ENCODE measurements around the gene VTCN1. TPM values are rescaled to one million over a fixed set of nuclear protein-coding genes. Genes with fewer than 3 reads are reported as not detected.

Gene VTCN1
- total RNA-seq, 2 donors from 2014 or later: 4.0 to 7.8 TPM

- H3K9me3 ChIP-seq: no peaks in the 10 kb centered on the region
- TF ChIP-seq POLR2A (IDR thresholded peaks at IDR 0.05): no peak
- no peak for TF ChIP-seq POLR2AphosphoS5 (IDR thresholded peaks at IDR 0.05)
- no peak for TF ChIP-seq CTCF (IDR thresholded peaks at IDR 0.05)
- no peaks in the 10 kb centered on the region for H3K36me3 ChIP-seq
- WGBS: 51% methylated on average over 5 of the region's 5 CpGs
- intact Hi-C loops (cut with DNase I): no loop called here
- no peak overlapping the region for H3K4me3 ChIP-seq
- no peaks in the 10 kb centered on the region for H3K27me3 ChIP-seq (replicated peaks; ENCODE audit: insufficient read depth)
- no peaks in the 10 kb centered on the region for H3K4me1 ChIP-seq (replicated peaks)
- no peak for DNase-seq (ENCODE audit: low spot score)
- no peak overlapping the region for H3K27ac ChIP-seq
These were observed 30.4 kb downstream of the VTCN1 start for GRCh38 chr1:117180147-117180967.

- H3K4me1 ChIP-seq (replicated peaks): no peaks in the 10 kb centered on the region
- H3K27me3 ChIP-seq (replicated peaks; ENCODE audit: insufficient read depth): no peaks in the 10 kb centered on the region
- TF ChIP-seq POLR2AphosphoS5 (IDR thresholded peaks at IDR 0.05): no peak
- TF ChIP-seq CTCF (IDR thresholded peaks at IDR 0.05): no peak
- TF ChIP-seq POLR2A (IDR thresholded peaks at IDR 0.05): no peak
- intact Hi-C loops (cut with DNase I): no loop called here
- no peaks in the 10 kb centered on the region for H3K36me3 ChIP-seq
- no peak overlapping the region for H3K4me3 ChIP-seq
- H3K9me3 ChIP-seq: no peaks in the 10 kb centered on the region
- WGBS: 40% methylated on average over 5 of the region's 5 CpGs
- no peak overlapping the region for H3K27ac ChIP-seq
- peak; percentile 10 for DNase-seq (ENCODE audit: low spot score)
These were observed 31.3 kb downstream of the VTCN1 start for GRCh38 chr1:117179471-117179870.

- Histone ChIP-seq H3K36me3 (no peaks in the 10 kb centered on the region), H3K4me3 (no peak overlapping the region), H3K9me3 (no peaks in the 10 kb centered on the region), H3K27ac (no peak overlapping the region), H3K4me1 (replicated peaks) (no peaks in the 10 kb centered on the region), H3K27me3 (replicated peaks; ENCODE audit: insufficient read depth) (no peaks in the 10 kb centered on the region)
- TF ChIP-seq CTCF (IDR thresholded peaks at IDR 0.05): no peak
- TF ChIP-seq POLR2A (IDR thresholded peaks at IDR 0.05): no peak
- TF ChIP-seq POLR2AphosphoS5 (IDR thresholded peaks at IDR 0.05): no peak
- no peak for DNase-seq (ENCODE audit: low spot score)
- 49% methylated on average over 5 of the region's 5 CpGs for WGBS
- intact Hi-C loops (cut with DNase I): no loop called here
These were observed 32.0 kb downstream of the VTCN1 start for GRCh38 chr1:117178756-117179155.

GRCh38 chr1:117177376-117177775 is 33.4 kb downstream of the VTCN1 start:
- intact Hi-C loops (cut with DNase I): no loop called here
- WGBS: 42% methylated on average over 1 of the region's 1 CpG
- H3K4me3 ChIP-seq: no peak overlapping the region
- H3K9me3 ChIP-seq: no peaks in the 10 kb centered on the region
- H3K27me3 ChIP-seq (replicated peaks; ENCODE audit: insufficient read depth): no peaks in the 10 kb centered on the region
- no peaks in the 10 kb centered on the region for H3K4me1 ChIP-seq (replicated peaks)
- TF ChIP-seq POLR2A (IDR thresholded peaks at IDR 0.05) (no peak), POLR2AphosphoS5 (IDR thresholded peaks at IDR 0.05) (no peak), CTCF (IDR thresholded peaks at IDR 0.05) (no peak)
- H3K27ac ChIP-seq: no peak overlapping the region
- DNase-seq (ENCODE audit: low spot score): no peak
- H3K36me3 ChIP-seq: no peaks in the 10 kb centered on the region

- H3K36me3 ChIP-seq: no peaks in the 10 kb centered on the region
- no peaks in the 10 kb centered on the region for H3K9me3 ChIP-seq
- no peaks in the 10 kb centered on the region for H3K27me3 ChIP-seq (replicated peaks; ENCODE audit: insufficient read depth)
- H3K4me3 ChIP-seq: no peak overlapping the region
- no peaks in the 10 kb centered on the region for H3K4me1 ChIP-seq (replicated peaks)
- 86% methylated on average over 6 of the region's 6 CpGs for WGBS
- H3K27ac ChIP-seq: no peak overlapping the region
- intact Hi-C loops (cut with DNase I): no loop called here
- DNase-seq (ENCODE audit: low spot score): no peak
- TF ChIP-seq CTCF (IDR thresholded peaks at IDR 0.05): no peak
- TF ChIP-seq POLR2A (IDR thresholded peaks at IDR 0.05): no peak
- no peak for TF ChIP-seq POLR2AphosphoS5 (IDR thresholded peaks at IDR 0.05)
These were observed 34.1 kb downstream of the VTCN1 start for GRCh38 chr1:117176579-117176978.

Measured in prostate gland (tissue), 2 donors.